Measurements from ENCODE around the gene GLDN.

GLDN gene

GRCh38 chr15:51323749-51324148 is 17.7 kb upstream of the GLDN start:
- no peak for DNase-seq

- no peak for DNase-seq
These were observed 16.3 kb upstream of the GLDN start for GRCh38 chr15:51325167-51325566.

GRCh38 chr15:51327081-51327480 is 14.4 kb upstream of the GLDN start:
- DNase-seq: no peak

GRCh38 chr15:51328926-51329325 is 12.5 kb upstream of the GLDN start:
- no peak for DNase-seq

GRCh38 chr15:51331141-51331540 is 10.3 kb upstream of the GLDN start:
- no peak for DNase-seq

GRCh38 chr15:51332206-51333147 is 9.0 kb upstream of the GLDN start:
- no peak for DNase-seq

GRCh38 chr15:51333571-51333970 is 7.9 kb upstream of the GLDN start:
- no peak for DNase-seq

GRCh38 chr15:51334011-51334451 is 7.4 kb upstream of the GLDN start:
- DNase-seq: no peak

GRCh38 chr15:51335087-51335486 is 6.4 kb upstream of the GLDN start:
- no peak for DNase-seq

- no peak for DNase-seq
These were observed 5.7 kb upstream of the GLDN start for GRCh38 chr15:51335538-51336410.

- no peak for DNase-seq
These were observed 3.0 kb upstream of the GLDN start, which contains the start of gene CYP19A1 for GRCh38 chr15:51338496-51338895. TSS of gene CYP19A1 (minus strand) at chr15:51338596. CDS start at chr15:51242912, 95,684 bp downstream.

GRCh38 chr15:51342227-51342999 is 958 bp downstream of the GLDN start:
- DNase-seq: no peak

GRCh38 chr15:51343466-51343865 is 2.0 kb downstream of the GLDN start:
- DNase-seq: no peak

- DNase-seq: no peak
These were observed 4.7 kb downstream of the GLDN start for GRCh38 chr15:51346136-51346535.

- no peak for DNase-seq
These were observed 7.2 kb downstream of the GLDN start for GRCh38 chr15:51348688-51349087.

GRCh38 chr15:51349156-51349844 is 7.8 kb downstream of the GLDN start:
- DNase-seq: no peak

- DNase-seq: no peak
These were observed 9.3 kb downstream of the GLDN start for GRCh38 chr15:51350723-51351122.

- no peak for DNase-seq
These were observed 12.5 kb downstream of the GLDN start for GRCh38 chr15:51353976-51354375.

GRCh38 chr15:51355096-51355495 is 13.6 kb downstream of the GLDN start:
- DNase-seq: no peak

GRCh38 chr15:51356147-51356546 is 14.7 kb downstream of the GLDN start:
- DNase-seq: no peak

GRCh38 chr15:51356983-51357382 is 15.5 kb downstream of the GLDN start:
- DNase-seq: no peak

- DNase-seq: no peak
These were observed 18.5 kb downstream of the GLDN start for GRCh38 chr15:51359981-51360380.
